ENCODE measurements around the gene HINT3. TPM values are rescaled to one million over a fixed set of nuclear protein-coding genes. Genes with fewer than 3 reads are reported as not detected.

The HINT3 gene
- total and polyA plus RNA-seq, 2 of the 13 experiments (the other 11 are each of a cell fraction or from before 2014, with no cell fraction given) = 3.1 to 22.8 TPM

- TF ChIP-seq HOXA7 (CRISPR knock-in tag; IDR thresholded peaks at IDR 0.05) (no peak), ZNF317 (CRISPR knock-in tag; IDR thresholded peaks at IDR 0.05) (peak; percentile 53; the same call in 1 of the 2 replicates), GMEB1 (CRISPR knock-in tag; IDR thresholded peaks at IDR 0.05; ENCODE audit: borderline replicate concordance) (peak; percentile 92), GZF1 (CRISPR knock-in tag; IDR thresholded peaks at IDR 0.05) (peak; percentile 50; the same call in 1 of the 2 replicates), FOXJ3 (CRISPR knock-in tag; IDR thresholded peaks at IDR 0.05; ENCODE audit: borderline replicate concordance) (no peak), ZFP37 (CRISPR knock-in tag; IDR thresholded peaks at IDR 0.05; ENCODE audit: borderline replicate concordance) (peak; percentile 69; the same call in 1 of the 2 replicates), ZNF547 (CRISPR knock-in tag; IDR thresholded peaks at IDR 0.05) (peak; percentile 86), HNRNPUL1 (IDR thresholded peaks at IDR 0.05; ENCODE audit: low read depth, low read length) (no peak), TFE3 (CRISPR knock-in tag; IDR thresholded peaks at IDR 0.05) (no peak; the same call in 1 of the 2 replicates), ZC3H13 (CRISPR knock-in tag; IDR thresholded peaks at IDR 0.05) (peak; percentile 94), ZNF614 (CRISPR knock-in tag; IDR thresholded peaks at IDR 0.05; ENCODE audit: borderline replicate concordance) (peak; percentile 84), ZNF691 (CRISPR knock-in tag; IDR thresholded peaks at IDR 0.05; ENCODE audit: borderline replicate concordance, low read depth) (peak; percentile 69; the same call in 1 of the 2 replicates), ZNF598 (CRISPR knock-in tag; IDR thresholded peaks at IDR 0.05; ENCODE audit: borderline replicate concordance) (peak; percentile 93), PPARG (CRISPR knock-in tag; conservative IDR thresholded peaks at IDR 0.05) (0 out of 2 replicates have a peak, but pooled peaks have one; percentile 39), ZFP36L1 (CRISPR knock-in tag; IDR thresholded peaks at IDR 0.05) (peak; percentile 90), ZNF503 (CRISPR knock-in tag; IDR thresholded peaks at IDR 0.05) (no peak; the same call in 1 of the 2 replicates), TFDP1 (CRISPR knock-in tag; IDR thresholded peaks at IDR 0.05; ENCODE audit: borderline replicate concordance) (peak; percentile 86), ZNF292 (CRISPR knock-in tag; IDR thresholded peaks at IDR 0.05; ENCODE audit: borderline replicate concordance, low read depth) (peak; percentile 88), ZNF768 (CRISPR knock-in tag; IDR thresholded peaks at IDR 0.05) (peak; percentile 75; the same call in 1 of the 2 replicates), HBP1 (CRISPR knock-in tag; IDR thresholded peaks at IDR 0.05; ENCODE audit: low read depth) (peak; percentile 59; the same call in 1 of the 2 replicates)
Observed at GRCh38 chr6:125986301-125987025, 29.9 kb downstream of the HINT3 start, which contains the start of gene TRMT11 (continued).
